SU-DHL-6 (cell line): Measurements from ENCODE around the gene CCDC9B.

Experiments
- H2AFZ ChIP-seq: fragments of 200-600 bp; sonication (generic); 2 replicates; pipeline ENCODE4 v1.6.1; 2014; ENCODE audit warnings: low read depth, mild to moderate bottlenecking, moderate library complexity, mixed read lengths, antibody characterized with exemption, low read length; ENCODE audit not compliant: severe bottlenecking
- H3F3A ChIP-seq: fragments of 200-600 bp; shearing (Covaris generic); 2 replicates; pipeline ENCODE4 v1.6.0; 2016; ENCODE audit warnings: antibody characterized with exemption, mild to moderate bottlenecking; ENCODE audit not compliant: insufficient read depth
- H3K27ac ChIP-seq: fragments of 200-600 bp; sonication (generic); 2 replicates; pipeline ENCODE4 v1.5.1; 2016; ENCODE audit warnings: low read depth, mild to moderate bottlenecking, low read length, moderate library complexity, mixed read lengths
- H3K27me3 ChIP-seq: fragments of 200-600 bp; sonication (generic), shearing (Covaris generic); 2 replicates; pipeline ENCODE4 v1.6.0; 2014; ENCODE audit warnings: mild to moderate bottlenecking, low read length
- H3K36me3 ChIP-seq: fragments of 200-600 bp; sonication (generic); 2 replicates; pipeline ENCODE4 v1.6.1; 2014; ENCODE audit warnings: mild to moderate bottlenecking, low read length, mixed read lengths
- H3K4me2 ChIP-seq: fragments of 300-600, 200-600 bp; shearing (Covaris generic), sonication (generic); 2 replicates; pipeline ENCODE4 v1.6.0; 2014; ENCODE audit warnings: low read length, low read depth, mild to moderate bottlenecking; ENCODE audit not compliant: poor library complexity, severe bottlenecking
- H3K4me3 ChIP-seq: fragments of 200-600 bp; sonication (generic); 2 replicates; pipeline ENCODE4 v1.5.1; 2014; ENCODE audit warnings: antibody characterized with exemption, low read length, mild to moderate bottlenecking, mixed read lengths; ENCODE audit not compliant: insufficient read depth, poor library complexity, severe bottlenecking
- H3K79me2 ChIP-seq: fragments of 200-600 bp; sonication (generic); 2 replicates; pipeline ENCODE4 v1.6.1; 2014; ENCODE audit warnings: mild to moderate bottlenecking, low read length, moderate library complexity; ENCODE audit not compliant: insufficient read depth
- H3K9ac ChIP-seq: fragments of 200-600 bp; sonication (generic); 2 replicates; pipeline ENCODE4 v1.7.0; 2014; ENCODE audit warnings: mild to moderate bottlenecking, low read length
- H3K9me2 ChIP-seq: fragments of 200-600 bp; sonication (generic); replicated peaks from 2 replicates; pipeline ENCODE4 v1.6.1; 2014; ENCODE audit warnings: low read length; ENCODE audit not compliant: insufficient read depth
- H3K9me3 ChIP-seq: fragments of 200-600 bp; sonication (generic); 2 replicates; pipeline ENCODE4 v1.6.1; 2014; ENCODE audit warnings: low read length, mixed read lengths; ENCODE audit not compliant: insufficient read depth
- H4K20me1 ChIP-seq: fragments of 200-600 bp; sonication (generic); 2 replicates; pipeline ENCODE4 v1.6.1; 2014; ENCODE audit warnings: low read depth, mild to moderate bottlenecking, antibody characterized with exemption, low read length, moderate library complexity, mixed read lengths
- CTCF ChIP-seq: fragments of 200-600 bp; sonication (generic); IDR thresholded peaks from one replicate; pipeline ENCODE4 v1.5.1; 2017; ENCODE audit warnings: antibody characterized with exemption, mild to moderate bottlenecking, low read length, moderate library complexity; ENCODE audit not compliant: insufficient read depth, poor library complexity, severe bottlenecking
- EZH2phosphoT487 ChIP-seq: fragments of 200-600 bp; sonication (generic), shearing (Covaris generic); conservative IDR thresholded peaks from 2 replicates; pipeline ENCODE4 v1.6.1; 2018; ENCODE audit warnings: mild to moderate bottlenecking, antibody characterized with exemption, low read length, moderate library complexity, mixed read lengths

Gene CCDC9B

GRCh38 chr15:40372981-40373380 is 32.2 kb upstream of the CCDC9B start:
- Histone ChIP-seq H3K36me3 (no peaks in the 10 kb centered on the region), H3K27ac (no peak overlapping the region), H3K4me2 (no peak overlapping the region), H3K27me3 (no peaks in the 10 kb centered on the region; the same call in 1 of the 2 replicates), H3K4me3 (no peak overlapping the region), H2AFZ (no peak overlapping the region), H3K9ac (no peak overlapping the region), H3F3A (no peaks in the 10 kb centered on the region), H3K9me3 (no peaks in the 10 kb centered on the region), H3K9me2 (no peaks in the 10 kb centered on the region), H4K20me1 (no peaks in the 10 kb centered on the region), H3K79me2 (no peaks in the 10 kb centered on the region)
- TF ChIP-seq EZH2phosphoT487 (no peak), CTCF (no peak)

GRCh38 chr15:40369971-40370370 is 29.2 kb upstream of the CCDC9B start:
- TF ChIP-seq EZH2phosphoT487 (no peak), CTCF (no peak)
- Histone ChIP-seq H3K4me2 (no peak overlapping the region), H3F3A (no peaks in the 10 kb centered on the region), H3K9ac (no peak overlapping the region), H3K36me3 (no peaks in the 10 kb centered on the region), H4K20me1 (no peaks in the 10 kb centered on the region), H3K4me3 (no peak overlapping the region), H3K9me3 (no peaks in the 10 kb centered on the region), H3K79me2 (no peaks in the 10 kb centered on the region), H3K27ac (no peak overlapping the region), H3K9me2 (no peaks in the 10 kb centered on the region), H2AFZ (no peak overlapping the region), H3K27me3 (no peaks in the 10 kb centered on the region; the same call in 1 of the 2 replicates)

GRCh38 chr15:40369474-40369869 is 28.7 kb upstream of the CCDC9B start:
- Histone ChIP-seq H4K20me1 (no peaks in the 10 kb centered on the region), H3K9ac (no peak overlapping the region), H3K27me3 (no peaks in the 10 kb centered on the region; the same call in 1 of the 2 replicates), H2AFZ (no peak overlapping the region), H3K27ac (no peak overlapping the region), H3K4me2 (no peak overlapping the region), H3K9me2 (no peaks in the 10 kb centered on the region), H3K4me3 (no peak overlapping the region), H3K79me2 (no peaks in the 10 kb centered on the region), H3F3A (no peaks in the 10 kb centered on the region), H3K36me3 (no peaks in the 10 kb centered on the region), H3K9me3 (no peaks in the 10 kb centered on the region)
- TF ChIP-seq CTCF (no peak), EZH2phosphoT487 (no peak)
